A549 (cell line): ENCODE results near the gene CALHM3. TPM values are rescaled to one million over a fixed set of nuclear protein-coding genes. Genes with fewer than 3 reads are reported as not detected.

ENCODE experiments used
- ATAC-seq, 2 experiments: fragments of 200-7000 bp in 1 of 2; fragments of >200 bp in 1 of 2; cut with Nextera tagmentation in 1 of 2; cut with Tn5 transposase in 1 of 2; 3 replicates each; pipeline versions ENCODE4 v1.8.0 to v1.9.1; 2018 to 2020; ENCODE audit warnings: mild to moderate bottlenecking in 1 of 2, moderate library complexity in 1 of 2
- CTCF ChIA-PET: fragments of 300-600 bp; sonication (Branson Sonifier 250); formaldehyde crosslinking; extraction: SDS; loops from one replicate; lab custom pipeline; 2021; ENCODE audit warnings: antibody characterized with exemption, inconsistent platforms; lab: Yijun Ruan, JAX
- POLR2A ChIA-PET: fragments of 350-600 bp; formaldehyde crosslinking; extraction: SDS; loops from one replicate; lab custom pipeline; 2021; ENCODE audit warnings: antibody characterized with exemption, inconsistent platforms; lab: Yijun Ruan, JAX
- DNase-seq, 2 experiments: peaks; one replicate each; pipeline versions ENCODE4 v3.0.0 to v3.0.0-alpha.2; 2011 to 2016; ENCODE audit warnings: low read depth in 1 of 2, low spot score in 1 of 2
- FAIRE-seq: peaks from 2 replicates; lab custom pipeline; 2011; peaks lifted over from hg19 to GRCh38; lab: Jason Lieb, UNC
- H3K27ac ChIP-seq, 2 experiments: fragments of >200 bp; sonication (Bioruptor Twin); formaldehyde crosslinking; 3 replicates each; pipeline ENCODE4 v1.5.1; 2016 to 2017
- H3K4me1 ChIP-seq: fragments of >200 bp; sonication (Bioruptor Twin); formaldehyde crosslinking; 3 replicates; pipeline ENCODE4 v1.6.1; 2016
- H3K4me2 ChIP-seq: fragments of >200 bp; sonication (Bioruptor Twin); formaldehyde crosslinking; 3 replicates; pipeline ENCODE4 v1.6.1; 2016
- H3K4me3 ChIP-seq: fragments of >200 bp; sonication (Bioruptor Twin); formaldehyde crosslinking; 3 replicates; pipeline ENCODE4 v1.5.1; 2016
- H3K9me3 ChIP-seq: fragments of >200 bp; sonication (Bioruptor Twin); formaldehyde crosslinking; 3 replicates; pipeline ENCODE4 v1.6.1; 2016
- CBX8 ChIP-seq: fragments of 200-600 bp; sonication (generic); IDR thresholded peaks from 2 replicates; pipeline ENCODE4 v1.6.1; 2016
- EHF ChIP-seq: fragments of 250-450 bp; sonication (Bioruptor Pico); IDR thresholded peaks from 2 replicates; pipeline ENCODE4 v1.5.0; 2020; ENCODE audit warnings: mild to moderate bottlenecking
- EHMT2 ChIP-seq: fragments of 200-600 bp; sonication (generic); IDR thresholded peaks from 2 replicates; pipeline ENCODE4 v1.6.1; 2016; ENCODE audit warnings: antibody characterized with exemption, low read depth, mild to moderate bottlenecking, moderate library complexity
- ELK1 ChIP-seq: fragments of 150-350 bp; IDR thresholded peaks from 2 replicates; pipeline ENCODE4 v1.6.1; 2014; ENCODE audit warnings: low read depth, mild to moderate bottlenecking, low read length
- EP300 ChIP-seq, 2 experiments: fragments of >200 bp; sonication (Bioruptor Twin); formaldehyde crosslinking; IDR thresholded peaks; 2 replicates in 1 of 2; 3 replicates in 1 of 2; pipeline ENCODE4 v1.6.1; 2016 to 2017
- FOSB ChIP-seq: fragments of 250-450 bp; sonication (Bioruptor Pico); IDR thresholded peaks from 2 replicates; pipeline ENCODE4 v1.5.0; 2020; ENCODE audit warnings: mild to moderate bottlenecking, moderate library complexity
- FOSL2 ChIP-seq, 2 experiments: fragments of 450-650 bp in 1 of 2; fragments of >200 bp in 1 of 2; sonication (Bioruptor Twin) in 1 of 2; formaldehyde crosslinking; IDR thresholded peaks; 2 replicates each; pipeline versions ENCODE4 v1.5.0 to v1.6.1; 2016 to 2020; ENCODE audit warnings: mild to moderate bottlenecking in 1 of 2, moderate library complexity in 1 of 2
- GATA3 ChIP-seq: IDR thresholded peaks from 2 replicates; pipeline ENCODE4 v1.6.1; 2012; ENCODE audit warnings: borderline replicate concordance
- HMGXB4 ChIP-seq: fragments of 250-450 bp; sonication (Bioruptor Pico); IDR thresholded peaks from 2 replicates; pipeline ENCODE4 v1.5.0; 2021; ENCODE audit warnings: mild to moderate bottlenecking, moderate library complexity, borderline replicate concordance
- HOXB13 ChIP-seq: fragments of 250-450 bp; sonication (Bioruptor Pico); IDR thresholded peaks from 2 replicates; pipeline ENCODE4 v1.5.0; 2020; ENCODE audit warnings: low read depth, mild to moderate bottlenecking, moderate library complexity
- KDM1A ChIP-seq: fragments of 200-600 bp; sonication (generic); IDR thresholded peaks from 2 replicates; pipeline ENCODE4 v1.6.1; 2016; ENCODE audit warnings: low read depth, mild to moderate bottlenecking
- MAFK ChIP-seq: fragments of 450-650 bp; IDR thresholded peaks from 2 replicates; pipeline ENCODE4 v1.6.1; 2014; ENCODE audit not compliant: partially characterized antibody
- MYC ChIP-seq: IDR thresholded peaks from 2 replicates; pipeline ENCODE4 v1.6.1; 2012; ENCODE audit warnings: mild to moderate bottlenecking, inconsistent platforms, low read length, improper control_type of control experiment, borderline replicate concordance
- NFE2L2 ChIP-seq: fragments of 150-350 bp; conservative IDR thresholded peaks from 2 replicates; pipeline ENCODE4 v1.6.1; 2014; ENCODE audit warnings: low read length
- NPAS2 ChIP-seq: fragments of 250-450 bp; sonication (Bioruptor Pico); IDR thresholded peaks from 2 replicates; pipeline ENCODE4 v1.8.0; 2022; ENCODE audit warnings: mild to moderate bottlenecking, moderate library complexity, borderline replicate concordance
- NR3C1 ChIP-seq: fragments of >200 bp; sonication (Bioruptor Twin); formaldehyde crosslinking; IDR thresholded peaks from 3 replicates; pipeline ENCODE4 v1.6.1; 2017
- REST ChIP-seq: fragments of 200-600 bp; sonication (generic); IDR thresholded peaks from 2 replicates; pipeline ENCODE4 v1.6.1; 2016; ENCODE audit warnings: antibody characterized with exemption, mild to moderate bottlenecking, moderate library complexity
- ZC3H11A ChIP-seq: fragments of 450-650 bp; IDR thresholded peaks from 2 replicates; pipeline ENCODE4 v1.6.1; 2014; ENCODE audit warnings: antibody characterized with exemption, mild to moderate bottlenecking
- ZSCAN20 ChIP-seq: fragments of 250-450 bp; sonication (Bioruptor Pico); IDR thresholded peaks from 2 replicates; pipeline ENCODE4 v1.8.0; 2022; ENCODE audit warnings: mild to moderate bottlenecking, moderate library complexity
- WGBS: methylation state at CpG from one replicate; pipeline ENCODE4 v1.1.6; 2017; ENCODE audit errors: missing lambda C conversion rate; 5-methylcytosine and 5-hydroxymethylcytosine counted together
- polyA plus RNA-seq, 4 experiments: library from polyadenylated mRNA; depleted of rRNA in 3 of 4; stranded (reverse); fragments of >200 nt; fragmentation: RNase III in 1 of 4; extraction: RNeasy Plus Mini Kit Qiagen cat#74134 plus additional on column Dnase treatment in 1 of 4; gene quantifications; 2 replicates in 3 of 4; 3 replicates in 1 of 4; pipeline ENCODE4 v1.2.3, GENCODE V29; 2011 to 2017

The CALHM3 gene
- polyA plus RNA-seq, 2 of the 4 experiments (the other 2 are of a cell fraction) = 0.08 to 0.21 TPM

GRCh38 chr10:103441206-103441605, 37.8 kb downstream of the CALHM3 start:
- 90% methylated on average over 8 of the region's 8 CpGs for WGBS
- ChIA-PET POLR2A (interaction anchor here (0.6 kb wide), 1 partner anchor 23 kb away, joined by 3 read pairs; no protein-coding TSS in a partner anchor), CTCF (interaction anchor here (1.0 to 1.9 kb wide), 4 partner anchors 9 to 45 kb away, joined by 4 to 5 read pairs (median 4); no protein-coding TSS in a partner anchor)
- DNase-seq (no peak), FAIRE-seq (no peak), ATAC-seq (no peak)
- no peaks in the 10 kb centered on the region for H3K4me1 ChIP-seq
- no peak overlapping the region for H3K27ac ChIP-seq
- no peak overlapping the region for H3K4me2 ChIP-seq
- no peaks in the 10 kb centered on the region for H3K9me3 ChIP-seq
- TF ChIP-seq CBX8 = no peak
- H3K4me3 ChIP-seq = no peak overlapping the region

- ChIA-PET CTCF (interaction anchor here (0.6 to 1.9 kb wide), 5 partner anchors 10 to 759 kb away, joined by 3 to 5 read pairs (median 4); no protein-coding TSS in a partner anchor), POLR2A (interaction anchor here (0.6 kb wide), 1 partner anchor 22 kb away, joined by 3 read pairs; no protein-coding TSS in a partner anchor)
- DNase-seq = no peak
- FAIRE-seq = no peak
- Histone ChIP-seq H3K9me3 (no peaks in the 10 kb centered on the region), H3K4me1 (no peaks in the 10 kb centered on the region), H3K4me3 (no peak overlapping the region), H3K4me2 (no peak overlapping the region), H3K27ac (no peak overlapping the region)
- WGBS = 95% methylated on average over 14 of the region's 14 CpGs
- ATAC-seq = no peak
- TF ChIP-seq NR3C1 (no peak), HMGXB4 (CRISPR knock-in tag) (no peak), MAFK (no peak), FOSB (CRISPR knock-in tag) (no peak), KDM1A (no peak), NPAS2 (CRISPR knock-in tag) (no peak), ZC3H11A (no peak), HOXB13 (CRISPR knock-in tag) (no peak), EHF (CRISPR knock-in tag) (no peak), NFE2L2 (no peak), EP300 (IDR thresholded peaks at IDR 0.05) (no peak), ZSCAN20 (CRISPR knock-in tag) (no peak), GATA3 (no peak), REST (no peak), EHMT2 (no peak), MYC (no peak), CBX8 (no peak), FOSL2 (IDR thresholded peaks at IDR 0.05) (no peak), FOSL2 (CRISPR knock-in tag; IDR thresholded peaks at IDR 0.05) (no peak), ELK1 (no peak)
These were observed 38.6 kb downstream of the CALHM3 start for GRCh38 chr10:103440416-103440815.
